ENCODE results near the gene TGFB3. TPM values are rescaled to one million over a fixed set of nuclear protein-coding genes. Genes with fewer than 3 reads are reported as not detected.

The TGFB3 gene
- total and polyA plus RNA-seq, 2 donors, result 9.0 to 21.0 TPM

- no peaks in the 10 kb centered on the region for H3K4me1 ChIP-seq (ENCODE audit: control insufficient read depth in 2 of 2, insufficient read depth in 2 of 2, low read length in 2 of 2)
- no peaks in the 10 kb centered on the region for H3K27me3 ChIP-seq (ENCODE audit: control insufficient read depth in 2 of 2, insufficient read depth in 1 of 2, low read length in 1 of 2)
- H3K4me3 ChIP-seq (ENCODE audit: low read length in 2 of 2), result no peak overlapping the region
- DNase-seq (ENCODE audit: low read depth in 6 of 9, low spot score in 9 of 9), result no peak
- no peaks in the 10 kb centered on the region for H3K9me3 ChIP-seq (ENCODE audit: control insufficient read depth in 2 of 2, insufficient read depth in 1 of 2, low read length in 1 of 2)
- no peak overlapping the region for H3K27ac ChIP-seq (ENCODE audit: low read depth in 1 of 2, low read length in 1 of 2)
- peaks cover 2 to 3% of the 10 kb centered on the region in 2 donors for H3K36me3 ChIP-seq (ENCODE audit: control insufficient read depth in 2 of 2, insufficient read depth in 2 of 2, low read length in 1 of 2)
- 98% methylated on average over 1 of the region's 1 CpG for WGBS
These were observed 11.8 kb upstream of the TGFB3 start for GRCh38 chr14:75993567-75994041.

DNA sequence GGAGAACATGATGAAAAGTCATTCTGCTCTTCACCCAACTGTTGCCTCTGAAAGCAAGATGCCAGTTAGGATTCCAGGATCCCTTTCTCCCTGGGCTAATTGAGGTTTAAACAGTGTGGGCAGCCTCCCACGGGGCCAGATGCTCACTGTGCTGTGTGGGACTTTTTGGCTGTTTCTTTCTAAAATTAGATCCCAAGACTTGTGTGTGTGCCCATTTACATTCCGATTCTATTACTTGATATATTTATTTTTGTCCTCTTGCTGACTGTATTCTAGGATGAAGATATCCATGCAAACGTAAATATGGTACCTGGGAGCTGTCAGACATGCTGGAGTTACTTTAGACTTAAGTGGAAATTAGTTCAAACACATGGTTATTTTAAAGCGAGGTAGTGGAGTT is 10.0 kb upstream of the TGFB3 start:
- Histone ChIP-seq H3K4me3 (ENCODE audit: low read length in 2 of 2) (no peak overlapping the region), H3K27me3 (ENCODE audit: control insufficient read depth in 2 of 2, insufficient read depth in 1 of 2, low read length in 1 of 2) (no peaks in the 10 kb centered on the region), H3K4me1 (ENCODE audit: control insufficient read depth in 2 of 2, insufficient read depth in 2 of 2, low read length in 2 of 2) (no peaks in the 10 kb centered on the region), H3K9me3 (ENCODE audit: control insufficient read depth in 2 of 2, insufficient read depth in 1 of 2, low read length in 1 of 2) (no peaks in the 10 kb centered on the region), H3K36me3 (ENCODE audit: control insufficient read depth in 2 of 2, insufficient read depth in 2 of 2, low read length in 1 of 2) (peaks cover 2 to 3% of the 10 kb centered on the region in 2 donors), H3K27ac (ENCODE audit: low read depth in 1 of 2, low read length in 1 of 2) (no peak overlapping the region)
- 96% methylated on average over 4 of the region's 4 CpGs for WGBS
- DNase-seq (ENCODE audit: low read depth in 6 of 9, low spot score in 9 of 9), result no peak

GRCh38 chr14:75990297-75990696 is 8.5 kb upstream of the TGFB3 start:
- Histone ChIP-seq H3K9me3 (ENCODE audit: control insufficient read depth in 2 of 2, insufficient read depth in 1 of 2, low read length in 1 of 2) (no peaks in the 10 kb centered on the region), H3K36me3 (ENCODE audit: control insufficient read depth in 2 of 2, insufficient read depth in 2 of 2, low read length in 1 of 2) (peaks cover 0 to 3% of the 10 kb centered on the region in 2 donors), H3K4me3 (ENCODE audit: low read length in 2 of 2) (no peak overlapping the region), H3K27ac (ENCODE audit: low read depth in 1 of 2, low read length in 1 of 2) (no peak overlapping the region), H3K27me3 (ENCODE audit: control insufficient read depth in 2 of 2, insufficient read depth in 1 of 2, low read length in 1 of 2) (no peaks in the 10 kb centered on the region), H3K4me1 (ENCODE audit: control insufficient read depth in 2 of 2, insufficient read depth in 2 of 2, low read length in 2 of 2) (peaks cover 2 to 10% of the 10 kb centered on the region in 2 donors)
- no peak for DNase-seq (ENCODE audit: low read depth in 6 of 9, low spot score in 9 of 9)
- 97% methylated on average over 4 of the region's 4 CpGs for WGBS

- no peaks in the 10 kb centered on the region for H3K9me3 ChIP-seq (ENCODE audit: control insufficient read depth in 2 of 2, insufficient read depth in 1 of 2, low read length in 1 of 2)
- H3K4me3 ChIP-seq (ENCODE audit: low read length in 2 of 2), result no peak overlapping the region
- H3K36me3 ChIP-seq (ENCODE audit: control insufficient read depth in 2 of 2, insufficient read depth in 2 of 2, low read length in 1 of 2), result peaks cover 0 to 3% of the 10 kb centered on the region in 2 donors
- no peak overlapping the region for H3K27ac ChIP-seq (ENCODE audit: low read depth in 1 of 2, low read length in 1 of 2)
- 97% methylated on average over 6 of the region's 6 CpGs for WGBS
- no peak for DNase-seq (ENCODE audit: low read depth in 6 of 9, low spot score in 9 of 9)
- peaks cover 3 to 12% of the 10 kb centered on the region in 2 donors for H3K4me1 ChIP-seq (ENCODE audit: control insufficient read depth in 2 of 2, insufficient read depth in 2 of 2, low read length in 2 of 2)
- H3K27me3 ChIP-seq (ENCODE audit: control insufficient read depth in 2 of 2, insufficient read depth in 1 of 2, low read length in 1 of 2), result peaks cover 2 to 4% of the 10 kb centered on the region in 2 donors
These were observed 7.3 kb upstream of the TGFB3 start for GRCh38 chr14:75989134-75989533.

DNA sequence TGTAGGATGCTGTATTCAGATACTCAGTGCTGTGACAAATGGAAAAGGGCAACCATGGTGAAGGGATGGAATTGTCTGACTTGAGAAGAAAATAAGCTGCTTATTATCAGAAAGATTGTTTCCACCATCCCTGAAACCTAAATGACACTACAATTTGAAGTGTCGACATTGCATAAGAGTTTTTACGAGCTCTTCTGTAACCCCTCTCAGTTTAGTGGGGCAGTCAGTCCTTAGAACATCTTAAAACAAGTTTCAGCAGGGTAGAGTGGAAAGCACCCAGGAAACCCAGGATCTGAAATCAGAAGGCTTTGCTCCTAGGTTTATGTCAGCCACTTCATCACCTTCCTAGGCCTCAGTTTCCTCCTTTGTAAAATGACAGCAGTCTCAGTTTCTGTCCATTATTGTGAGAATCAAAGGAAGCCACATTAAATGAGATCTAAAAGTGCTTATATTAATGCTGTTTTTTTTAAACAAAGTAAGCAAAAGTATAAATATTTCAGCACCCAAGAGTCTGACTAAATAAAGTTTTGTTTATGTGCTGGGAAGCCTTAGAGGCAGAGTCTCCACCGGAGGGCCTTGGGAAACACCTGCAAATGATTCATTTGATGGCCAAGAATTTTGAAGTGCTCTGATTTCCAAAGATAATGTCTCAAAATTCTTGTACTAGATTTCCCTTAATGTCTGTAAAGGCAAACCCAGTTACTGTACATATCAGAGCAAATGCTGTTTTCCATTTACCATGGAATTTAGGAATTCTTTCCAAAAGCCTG is 5.6 kb upstream of the TGFB3 start:
- Histone ChIP-seq H3K9me3 (ENCODE audit: control insufficient read depth in 2 of 2, insufficient read depth in 1 of 2, low read length in 1 of 2) (no peaks in the 10 kb centered on the region), H3K27ac (ENCODE audit: low read depth in 1 of 2, low read length in 1 of 2) (no peak overlapping the region), H3K4me3 (ENCODE audit: low read length in 2 of 2) (no peak overlapping the region), H3K36me3 (ENCODE audit: control insufficient read depth in 2 of 2, insufficient read depth in 2 of 2, low read length in 1 of 2) (peaks cover 0 to 3% of the 10 kb centered on the region in 2 donors), H3K4me1 (ENCODE audit: control insufficient read depth in 2 of 2, insufficient read depth in 2 of 2, low read length in 2 of 2) (peaks cover 3 to 16% of the 10 kb centered on the region in 2 donors), H3K27me3 (ENCODE audit: control insufficient read depth in 2 of 2, insufficient read depth in 1 of 2, low read length in 1 of 2) (peaks cover 2 to 20% of the 10 kb centered on the region in 2 donors)
- no peak for DNase-seq (ENCODE audit: low read depth in 6 of 9, low spot score in 9 of 9)
- 86% methylated on average over 3 of the region's 3 CpGs for WGBS

- Histone ChIP-seq H3K36me3 (ENCODE audit: control insufficient read depth in 2 of 2, insufficient read depth in 2 of 2, low read length in 1 of 2) (peaks cover 0 to 3% of the 10 kb centered on the region in 2 donors), H3K4me3 (ENCODE audit: low read length in 2 of 2) (peak overlapping the region; percentile 55 to 74), H3K4me1 (ENCODE audit: control insufficient read depth in 2 of 2, insufficient read depth in 2 of 2, low read length in 2 of 2) (peaks cover 5 to 21% of the 10 kb centered on the region in 2 donors), H3K27me3 (ENCODE audit: control insufficient read depth in 2 of 2, insufficient read depth in 1 of 2, low read length in 1 of 2) (peaks cover 2 to 25% of the 10 kb centered on the region in 2 donors), H3K27ac (ENCODE audit: low read depth in 1 of 2, low read length in 1 of 2) (peak overlapping the region in 1 of 2 donors; percentile 68), H3K9me3 (ENCODE audit: control insufficient read depth in 2 of 2, insufficient read depth in 1 of 2, low read length in 1 of 2) (no peaks in the 10 kb centered on the region)
- no peak for DNase-seq (ENCODE audit: low read depth in 6 of 9, low spot score in 9 of 9)
- WGBS, result 69% methylated on average over 6 of the region's 6 CpGs
These were observed 4.6 kb upstream of the TGFB3 start for GRCh38 chr14:75986439-75986765.

GRCh38 chr14:75985618-75986438 is 4.0 kb upstream of the TGFB3 start, which contains the start of gene IFT43:
IFT43 (plus strand) TSS chr14:75985763; CDS start chr14:75985787, 24 bp downstream.
- peaks cover 8 to 27% of the 10 kb centered on the region in 2 donors for H3K4me1 ChIP-seq (ENCODE audit: control insufficient read depth in 2 of 2, insufficient read depth in 2 of 2, low read length in 2 of 2)
- DNase-seq (ENCODE audit: low read depth in 6 of 9, low spot score in 9 of 9), result peak; percentile 67 to 91 (median 87)

GRCh38 chr14:75984674-75985073 is 2.9 kb upstream of the TGFB3 start:
- no peak overlapping the region for H3K27ac ChIP-seq (ENCODE audit: low read depth in 1 of 2, low read length in 1 of 2)
- WGBS, result 98% methylated on average over 2 of the region's 2 CpGs

More at GRCh38 chr14:75985618-75986438, 4.0 kb upstream of the TGFB3 start, which contains the start of gene IFT43:
- H3K36me3 ChIP-seq (ENCODE audit: control insufficient read depth in 2 of 2, insufficient read depth in 2 of 2, low read length in 1 of 2), result peaks cover 0 to 3% of the 10 kb centered on the region in 2 donors
- H3K27ac ChIP-seq (ENCODE audit: low read depth in 1 of 2, low read length in 1 of 2), result peak within 1 kb of the TSS in 1 of 2 donors; percentile 68
- H3K4me3 ChIP-seq (ENCODE audit: low read length in 2 of 2), result peak within 1 kb of the TSS; percentile 55 to 74
- WGBS, result under 1% methylated on average over 52 of the region's 52 CpGs
- H3K9me3 ChIP-seq (ENCODE audit: control insufficient read depth in 2 of 2, insufficient read depth in 1 of 2, low read length in 1 of 2), result no peaks in the 10 kb centered on the region
- peaks cover 2 to 25% of the 10 kb centered on the region in 2 donors for H3K27me3 ChIP-seq (ENCODE audit: control insufficient read depth in 2 of 2, insufficient read depth in 1 of 2, low read length in 1 of 2)

DNA sequence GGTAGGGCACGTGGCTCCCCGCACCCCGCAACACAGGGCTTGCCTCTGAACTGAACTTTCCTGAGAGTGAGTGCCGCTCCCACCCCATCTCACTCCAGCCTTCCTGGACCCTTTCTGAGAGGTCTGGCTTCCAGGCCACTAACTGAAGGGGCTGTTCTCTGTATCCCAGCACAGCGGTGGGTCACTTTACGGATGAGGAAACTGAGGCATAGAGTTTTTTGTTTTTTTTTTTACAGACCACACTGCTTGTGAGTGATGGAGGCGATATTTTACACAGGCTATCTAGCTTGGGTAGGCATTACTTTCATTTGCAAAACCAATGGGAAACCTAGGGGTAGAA is 1.2 kb upstream of the TGFB3 start:
- Histone ChIP-seq H3K9me3 (ENCODE audit: control insufficient read depth in 2 of 2, insufficient read depth in 1 of 2, low read length in 1 of 2) (no peaks in the 10 kb centered on the region), H3K4me3 (ENCODE audit: low read length in 2 of 2) (peak overlapping the region; percentile 55 to 75), H3K4me1 (ENCODE audit: control insufficient read depth in 2 of 2, insufficient read depth in 2 of 2, low read length in 2 of 2) (peaks cover 8 to 44% of the 10 kb centered on the region in 2 donors), H3K36me3 (ENCODE audit: control insufficient read depth in 2 of 2, insufficient read depth in 2 of 2, low read length in 1 of 2) (no peaks in the 10 kb centered on the region), H3K27ac (ENCODE audit: low read depth in 1 of 2, low read length in 1 of 2) (no peak overlapping the region), H3K27me3 (ENCODE audit: control insufficient read depth in 2 of 2, insufficient read depth in 1 of 2, low read length in 1 of 2) (peaks cover 2 to 25% of the 10 kb centered on the region in 2 donors)
- no peak for DNase-seq (ENCODE audit: low read depth in 6 of 9, low spot score in 9 of 9)
- WGBS, result 65% methylated on average over 7 of the region's 7 CpGs

More at GRCh38 chr14:75984674-75985073, 2.9 kb upstream of the TGFB3 start:
- Histone ChIP-seq H3K9me3 (ENCODE audit: control insufficient read depth in 2 of 2, insufficient read depth in 1 of 2, low read length in 1 of 2) (no peaks in the 10 kb centered on the region), H3K4me3 (ENCODE audit: low read length in 2 of 2) (no peak overlapping the region), H3K36me3 (ENCODE audit: control insufficient read depth in 2 of 2, insufficient read depth in 2 of 2, low read length in 1 of 2) (no peaks in the 10 kb centered on the region), H3K27me3 (ENCODE audit: control insufficient read depth in 2 of 2, insufficient read depth in 1 of 2, low read length in 1 of 2) (peaks cover 2 to 25% of the 10 kb centered on the region in 2 donors), H3K4me1 (ENCODE audit: control insufficient read depth in 2 of 2, insufficient read depth in 2 of 2, low read length in 2 of 2) (peaks cover 8 to 31% of the 10 kb centered on the region in 2 donors)
- no peak for DNase-seq (ENCODE audit: low read depth in 6 of 9, low spot score in 9 of 9)
